ENCODE measurements around the gene SOHLH2. TPM values are rescaled to one million over a fixed set of nuclear protein-coding genes. Genes with fewer than 3 reads are reported as not detected.

SOHLH2 gene
- total and polyA plus RNA-seq, 2 of the 4 experiments (the other 2 are of a cell fraction), result 0.17 to 0.18 TPM

DNA sequence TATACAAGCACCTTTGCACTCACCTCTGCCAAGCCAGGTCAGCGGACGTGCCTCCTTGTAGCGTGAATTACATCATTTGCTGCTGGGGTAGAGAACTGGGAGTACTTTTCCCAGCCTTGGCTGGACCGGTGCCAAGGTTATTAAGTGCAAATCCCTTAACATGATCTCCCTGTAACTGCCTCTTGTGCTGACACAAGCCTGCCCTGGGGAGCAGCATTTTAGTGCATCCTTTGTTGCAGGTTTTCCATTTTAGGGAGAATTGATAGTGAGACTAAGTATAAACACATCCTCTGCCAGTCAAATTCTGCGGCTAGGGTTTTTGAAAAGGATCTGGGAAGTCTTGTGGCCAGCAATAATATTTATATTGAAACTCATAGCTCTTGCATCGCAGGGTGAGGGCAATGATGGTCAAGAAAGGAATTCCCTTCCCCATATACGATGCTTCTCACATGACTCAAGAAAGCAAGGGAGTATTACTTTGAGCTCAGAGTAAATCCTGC is 50.5 kb downstream of the SOHLH2 start:
- H3K4me2 ChIP-seq (ENCODE audit: low read depth, low read length), result peak overlapping the region; percentile 44; the same call in 1 of the 2 replicates
- no TSS peak for BruUV-seq (replicated peaks)

More for the DNA sequence above, 50.5 kb downstream of the SOHLH2 start:
- Histone ChIP-seq H2BK5ac (ENCODE audit: low read depth, low read length, poor library complexity, severe bottlenecking) (no peak overlapping the region), H2BK15ac (ENCODE audit: low read depth, low read length) (no peak overlapping the region), H4K5ac (ENCODE audit: low read depth, low read length) (no peak overlapping the region), H3K4ac (ENCODE audit: low read depth, low read length) (no peak overlapping the region), H3K4me3 (ENCODE audit: insufficient read depth, low read depth, low read length) (no peak overlapping the region), H2AFZ (replicated peaks; ENCODE audit: low read length, poor library complexity) (no peak overlapping the region), H2AK9ac (replicated peaks; ENCODE audit: low read depth, low read length, poor library complexity) (no peak overlapping the region), H3K14ac (replicated peaks; ENCODE audit: low read depth, low read length) (no peak overlapping the region), H4K20me1 (ENCODE audit: insufficient read depth, low read length) (no peaks in the 10 kb centered on the region), H3K27ac (ENCODE audit: insufficient read depth, low read length) (no peak overlapping the region; the same call in 1 of the 2 replicates), H3K18ac (ENCODE audit: low read depth, low read length) (no peak overlapping the region), H3K9me3 (ENCODE audit: control insufficient read depth, insufficient read depth, low read length) (no peaks in the 10 kb centered on the region), H3K23ac (ENCODE audit: low read depth, low read length) (no peak overlapping the region), H4K91ac (ENCODE audit: insufficient read depth, low read depth, low read length) (no peak overlapping the region), H4K8ac (ENCODE audit: low read depth in 2 of 2, low read length in 2 of 2) (no peak overlapping the region), H3K4me1 (ENCODE audit: control insufficient read depth, insufficient read depth, low read length) (peaks cover 2% of the 10 kb centered on the region; the same call in 1 of the 2 replicates), H2BK120ac (ENCODE audit: low read depth, low read length) (no peak overlapping the region), H3K27me3 (ENCODE audit: control insufficient read depth, insufficient read depth, low read length) (no peaks in the 10 kb centered on the region; the same call in 1 of the 2 replicates), H3K79me1 (ENCODE audit: low read depth in 1 of 2, low read length in 2 of 2) (no peaks in the 10 kb centered on the region), H3K36me3 (ENCODE audit: control insufficient read depth, insufficient read depth, low read length) (no peaks in the 10 kb centered on the region), H2AK5ac (ENCODE audit: low read depth, low read length) (no peak overlapping the region), H3K56ac (ENCODE audit: extremely low read depth, insufficient read depth, low read length) (no peak overlapping the region), H2BK20ac (ENCODE audit: low read depth, low read length) (no peak overlapping the region), H3K9ac (ENCODE audit: low read depth, low read length) (no peak overlapping the region), H3K9me1 (ENCODE audit: insufficient read depth, low read length) (peaks cover 3% of the 10 kb centered on the region; the same call in 1 of the 2 replicates)
- WGBS, 2 experiments (ENCODE audit: extremely low coverage in 2 of 2, insufficient read length in 1 of 2), result no CpG with 5 or more reads among the region's 7 CpGs
- peak; percentile 99 for ATAC-seq (ENCODE audit: low read depth)
- ChIA-PET POLR2A (ENCODE audit: unreplicated experiment) (no interaction called here), CTCF (no interaction called here)
- dilution Hi-C loops (cut with HindIII; ENCODE audit: low sequenced_read_pairs, unreplicated experiment) (no loop called here), in situ Hi-C loops (cut with MboI; ENCODE audit: low sequenced_read_pairs) (no loop called here), intact Hi-C loops (cut with micrococcal nuclease) (no loop called here)
- TF ChIP-seq BHLHE40 (IDR thresholded peaks at IDR 0.05; ENCODE audit: low read depth, low read length), result peak; percentile 25; the same call in 1 of the 2 replicates
- TF ChIP-seq, protein P1, sequence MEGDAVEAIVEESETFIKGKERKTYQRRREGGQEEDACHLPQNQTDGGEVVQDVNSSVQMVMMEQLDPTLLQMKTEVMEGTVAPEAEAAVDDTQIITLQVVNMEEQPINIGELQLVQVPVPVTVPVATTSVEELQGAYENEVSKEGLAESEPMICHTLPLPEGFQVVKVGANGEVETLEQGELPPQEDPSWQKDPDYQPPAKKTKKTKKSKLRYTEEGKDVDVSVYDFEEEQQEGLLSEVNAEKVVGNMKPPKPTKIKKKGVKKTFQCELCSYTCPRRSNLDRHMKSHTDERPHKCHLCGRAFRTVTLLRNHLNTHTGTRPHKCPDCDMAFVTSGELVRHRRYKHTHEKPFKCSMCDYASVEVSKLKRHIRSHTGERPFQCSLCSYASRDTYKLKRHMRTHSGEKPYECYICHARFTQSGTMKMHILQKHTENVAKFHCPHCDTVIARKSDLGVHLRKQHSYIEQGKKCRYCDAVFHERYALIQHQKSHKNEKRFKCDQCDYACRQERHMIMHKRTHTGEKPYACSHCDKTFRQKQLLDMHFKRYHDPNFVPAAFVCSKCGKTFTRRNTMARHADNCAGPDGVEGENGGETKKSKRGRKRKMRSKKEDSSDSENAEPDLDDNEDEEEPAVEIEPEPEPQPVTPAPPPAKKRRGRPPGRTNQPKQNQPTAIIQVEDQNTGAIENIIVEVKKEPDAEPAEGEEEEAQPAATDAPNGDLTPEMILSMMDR (conservative IDR thresholded peaks at IDR 0.05; ENCODE audit: low read depth, low read length), result no peak
- DNase-seq, result peak; percentile 87
